GM12801 (cell line): ENCODE results near the gene GNA14.

Source experiments
- CTCF ChIP-seq: IDR thresholded peaks from one replicate; pipeline ENCODE4 v1.5.1; 2011; ENCODE audit warnings: control low read depth; ENCODE audit not compliant: insufficient read length; ENCODE audit errors: extremely low read depth

Gene GNA14

DNA sequence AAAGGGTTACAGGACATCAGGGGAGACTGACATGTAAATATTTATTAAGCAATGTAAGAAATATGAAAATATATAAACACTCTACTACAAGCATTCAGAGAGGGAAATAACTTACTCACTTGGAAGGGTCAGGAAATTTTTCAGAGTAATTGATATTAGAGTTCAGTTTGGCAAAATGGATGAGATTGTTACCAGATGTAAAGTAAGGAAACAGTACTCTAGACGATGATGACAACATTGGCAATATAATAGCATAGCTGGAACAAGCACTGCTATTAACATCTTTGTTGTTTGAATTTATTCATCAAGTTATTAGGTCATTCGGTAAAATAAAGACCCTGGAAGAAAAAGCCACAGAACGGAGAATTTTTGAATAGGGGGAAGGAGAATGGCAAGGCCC lies 49.1 kb downstream of the GNA14 start:
- TF ChIP-seq CTCF, result no peak

- TF ChIP-seq CTCF, result no peak
These were observed 49.6 kb downstream of the GNA14 start for GRCh38 chr9:77598524-77598923.

GRCh38 chr9:77597057-77597456 lies 51.1 kb downstream of the GNA14 start:
- TF ChIP-seq CTCF, result no peak

GRCh38 chr9:77595426-77596095 lies 52.6 kb downstream of the GNA14 start:
- TF ChIP-seq CTCF, result no peak

DNA sequence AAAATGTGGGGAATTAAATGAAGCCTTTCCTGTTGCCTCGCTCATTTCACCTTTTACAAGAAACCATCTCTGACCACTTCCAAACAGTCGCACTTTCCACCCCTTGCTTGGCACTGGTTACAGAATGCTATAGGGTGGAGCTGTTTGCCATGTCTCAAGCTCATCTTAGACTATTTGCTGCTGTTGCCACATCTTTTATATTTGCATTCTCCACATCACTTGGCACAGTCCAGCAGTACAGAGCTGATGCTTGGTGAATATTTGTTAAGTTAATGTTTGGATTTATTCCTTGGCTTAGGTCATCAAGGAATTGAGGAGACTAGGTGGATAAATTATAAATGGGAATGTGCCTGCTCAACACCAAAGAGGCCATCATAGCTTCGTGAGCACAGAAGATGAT lies 53.2 kb downstream of the GNA14 start:
- TF ChIP-seq CTCF, result no peak

GRCh38 chr9:77593528-77593927 lies 54.6 kb downstream of the GNA14 start:
- TF ChIP-seq CTCF, result no peak

DNA sequence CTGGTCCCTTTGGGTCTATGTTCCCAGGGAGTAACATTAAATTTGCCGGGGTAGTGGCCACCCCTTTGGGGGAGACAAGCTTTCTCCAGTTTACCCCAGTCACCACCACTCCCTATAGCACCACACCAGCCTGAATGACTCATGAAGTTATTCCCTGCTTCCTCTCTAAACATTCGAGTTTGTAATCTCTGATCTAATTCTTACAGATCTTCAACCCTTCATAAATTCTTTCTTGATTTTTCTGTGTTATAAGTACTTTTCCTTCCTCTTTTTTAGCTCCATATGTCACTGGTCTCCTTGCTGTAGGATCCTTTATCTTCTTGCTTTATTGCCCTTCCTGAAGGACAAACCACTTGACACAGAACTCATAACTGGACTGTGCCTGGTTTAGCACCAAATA lies 55.6 kb downstream of the GNA14 start:
- TF ChIP-seq CTCF, result no peak
